ENCODE measurements around the gene ITPRIPL1.

DNA sequence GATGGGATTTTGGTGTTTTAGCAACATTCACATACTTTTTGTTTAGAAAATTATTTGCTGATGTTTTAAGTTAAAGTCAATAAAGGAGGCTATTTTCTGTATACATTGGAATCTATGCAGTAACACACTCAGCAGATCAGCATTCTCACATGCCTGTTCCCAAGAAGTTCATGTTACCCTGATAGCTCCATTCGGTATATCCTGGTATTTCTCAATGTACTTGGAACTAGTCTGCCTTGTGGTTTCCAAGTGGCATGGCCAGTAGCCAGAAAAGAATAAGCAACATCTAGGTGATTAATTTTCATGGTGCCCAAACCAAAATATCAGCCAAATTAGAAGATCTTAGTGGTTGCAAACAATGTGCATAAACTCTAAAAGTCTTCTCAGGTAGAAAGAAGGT lies 5.3 kb downstream of the ITPRIPL1 start:
- TF ChIP-seq CTCF (conservative IDR thresholded peaks at IDR 0.05; ENCODE audit: low read length) = no peak
- no peak for TF ChIP-seq EZH2phosphoT487 (IDR thresholded peaks at IDR 0.05; ENCODE audit: borderline replicate concordance, low read depth, low read length)
